Astrocyte of the cerebellum (primary cell): ENCODE results near the gene RIPK1.
"Not testable (repeated sequence)": the region's sequence is repeated elsewhere in the genome, so short reads cannot be mapped to it uniquely, and the experiment has no call there.

Experiments
- DNase-seq: peaks from one replicate; pipeline ENCODE4 v3.0.0-alpha.2; 2011; ENCODE audit warnings: low read depth
- H3K4me3 ChIP-seq: 2 replicates; pipeline ENCODE4 v1.5.1; 2011; ENCODE audit warnings: mild to moderate bottlenecking, low read depth, low read length, moderate library complexity
- in situ Hi-C: cut with HindIII; loops from 2 replicates; pipeline ENCODE4 v1.10.0; 2017; ENCODE audit warnings: low sequenced_read_pairs
- TF ChIP-seq, protein P1 (sequence below): IDR thresholded peaks from 2 replicates; pipeline ENCODE4 v1.5.1; 2012; ENCODE audit warnings: low read length, low read depth, moderate library complexity, mild to moderate bottlenecking; ENCODE audit errors: missing control alignments

Gene RIPK1

GRCh38 chr6:3045777-3046176, 22.5 kb upstream of the RIPK1 start:
- TF ChIP-seq, protein P1, sequence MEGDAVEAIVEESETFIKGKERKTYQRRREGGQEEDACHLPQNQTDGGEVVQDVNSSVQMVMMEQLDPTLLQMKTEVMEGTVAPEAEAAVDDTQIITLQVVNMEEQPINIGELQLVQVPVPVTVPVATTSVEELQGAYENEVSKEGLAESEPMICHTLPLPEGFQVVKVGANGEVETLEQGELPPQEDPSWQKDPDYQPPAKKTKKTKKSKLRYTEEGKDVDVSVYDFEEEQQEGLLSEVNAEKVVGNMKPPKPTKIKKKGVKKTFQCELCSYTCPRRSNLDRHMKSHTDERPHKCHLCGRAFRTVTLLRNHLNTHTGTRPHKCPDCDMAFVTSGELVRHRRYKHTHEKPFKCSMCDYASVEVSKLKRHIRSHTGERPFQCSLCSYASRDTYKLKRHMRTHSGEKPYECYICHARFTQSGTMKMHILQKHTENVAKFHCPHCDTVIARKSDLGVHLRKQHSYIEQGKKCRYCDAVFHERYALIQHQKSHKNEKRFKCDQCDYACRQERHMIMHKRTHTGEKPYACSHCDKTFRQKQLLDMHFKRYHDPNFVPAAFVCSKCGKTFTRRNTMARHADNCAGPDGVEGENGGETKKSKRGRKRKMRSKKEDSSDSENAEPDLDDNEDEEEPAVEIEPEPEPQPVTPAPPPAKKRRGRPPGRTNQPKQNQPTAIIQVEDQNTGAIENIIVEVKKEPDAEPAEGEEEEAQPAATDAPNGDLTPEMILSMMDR, result no peak
- H3K4me3 ChIP-seq, result no peak overlapping the region
- in situ Hi-C loops, result no loop called here
- no peak for DNase-seq

GRCh38 chr6:3046295-3046694, 22.0 kb upstream of the RIPK1 start:
- H3K4me3 ChIP-seq, result no peak overlapping the region
- in situ Hi-C loops, result no loop called here
- no peak for DNase-seq
- TF ChIP-seq, protein P1, result no peak

- H3K4me3 ChIP-seq, DNase-seq, in situ Hi-C loops: not testable (repeated sequence)
Measured at GRCh38 chr6:3048009-3048408, 20.3 kb upstream of the RIPK1 start.

DNA sequence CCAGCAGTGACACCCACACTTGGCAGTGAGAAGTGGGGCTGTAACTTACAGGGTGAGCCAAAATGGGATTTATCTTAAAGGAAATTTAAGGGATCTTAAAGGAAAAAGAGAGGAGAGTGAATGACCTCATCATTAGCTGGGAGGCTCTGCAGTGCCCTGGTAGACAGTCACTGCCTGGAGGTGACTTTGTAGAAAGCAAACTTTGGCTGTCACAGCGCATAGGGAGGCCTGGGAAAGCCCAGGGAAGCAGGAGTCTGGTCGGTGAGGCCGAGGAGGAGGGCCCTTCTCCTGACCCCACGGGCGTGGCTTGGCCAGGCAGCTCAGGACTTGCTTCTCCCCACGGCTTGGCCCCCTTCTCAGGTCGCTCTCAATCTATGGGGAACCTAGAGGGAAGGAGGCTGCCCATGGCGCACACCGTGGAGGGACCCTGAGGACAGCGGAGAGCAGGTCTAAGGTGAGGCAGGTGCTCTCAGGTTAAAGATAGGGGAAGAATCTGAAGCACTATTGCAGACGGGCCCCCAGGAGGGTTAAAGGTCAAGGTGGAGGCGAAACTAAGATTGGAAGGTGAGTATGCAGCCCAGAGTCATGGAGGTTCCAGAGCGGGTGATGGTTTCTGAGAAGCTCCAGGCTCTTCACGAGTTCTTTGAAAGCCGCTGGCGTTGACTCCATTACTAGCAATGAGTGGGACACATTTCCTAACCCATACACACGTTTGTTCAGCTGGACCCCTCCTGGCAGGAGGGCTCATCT, 15.6 kb upstream of the RIPK1 start:
- H3K4me3 ChIP-seq, result no peak overlapping the region

DNA sequence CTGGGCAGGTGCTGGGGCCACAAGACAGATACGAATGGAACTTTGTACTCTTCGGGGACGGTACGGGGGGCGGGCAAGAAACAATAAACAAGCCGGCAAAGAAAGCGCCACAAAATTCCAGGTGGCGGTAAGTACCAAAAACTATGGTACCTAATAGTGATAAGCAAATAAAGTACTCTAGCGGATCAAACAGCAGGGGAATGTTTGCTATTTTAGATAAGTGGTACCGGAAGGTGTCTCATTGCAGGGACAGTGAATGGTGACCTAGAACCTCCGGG, 15.1 kb upstream of the RIPK1 start:
- TF ChIP-seq, protein P1, result no peak
- in situ Hi-C loops, result no loop called here
- H3K4me3 ChIP-seq, result peak overlapping the region; percentile 31
- DNase-seq, result no peak

More for the DNA sequence above, 15.6 kb upstream of the RIPK1 start:
- TF ChIP-seq, protein P1, result no peak
- no peak for DNase-seq
- in situ Hi-C loops, result no loop called here

DNA sequence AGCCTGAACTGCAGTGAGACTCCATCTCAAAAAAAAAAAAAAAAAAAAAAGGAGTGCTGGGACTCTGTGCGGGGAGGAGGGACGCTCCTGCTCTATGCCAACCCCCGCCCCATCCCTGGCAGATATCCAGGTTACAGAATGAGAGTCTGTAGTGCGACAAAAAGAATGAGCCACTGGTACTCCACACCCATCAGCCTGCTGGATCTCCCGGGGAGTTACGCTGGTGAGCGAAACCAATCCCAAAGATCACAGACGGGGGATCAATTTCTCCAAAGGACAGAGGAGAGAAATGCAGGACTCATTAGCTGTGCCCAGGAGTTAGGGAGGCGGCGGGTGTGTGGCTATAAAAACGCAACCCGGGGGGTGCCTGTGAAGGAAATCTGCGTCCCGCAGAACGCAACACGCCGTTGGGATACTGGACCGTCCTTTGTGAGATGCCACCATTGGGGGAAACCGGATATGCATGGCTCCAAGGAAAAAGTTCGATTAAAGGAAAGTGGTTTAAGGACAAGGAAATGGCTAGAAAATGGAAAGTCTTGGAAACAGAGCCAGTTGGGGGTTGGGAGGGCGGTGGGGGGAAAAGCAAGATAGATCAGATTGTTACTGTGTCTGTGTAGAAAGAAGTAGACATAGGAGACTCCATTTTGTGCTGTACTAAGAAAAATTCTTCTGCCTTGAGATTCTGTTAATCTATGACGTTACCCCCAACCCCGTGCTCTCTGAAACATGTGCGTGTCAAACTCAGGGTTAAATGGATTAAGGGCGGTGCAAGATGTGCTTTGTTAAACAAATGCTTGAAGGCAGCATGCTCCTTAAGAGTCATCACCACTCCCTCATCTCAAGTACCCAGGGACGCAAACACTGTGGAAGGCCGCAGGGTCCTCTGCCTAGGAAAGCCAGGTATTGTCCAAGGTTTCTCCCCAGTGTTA, 13.8 kb upstream of the RIPK1 start:
- DNase-seq, in situ Hi-C loops: not testable (repeated sequence)
- H3K4me3 ChIP-seq, result peak overlapping the region; percentile 31

- in situ Hi-C loops, DNase-seq, H3K4me3 ChIP-seq: not testable (repeated sequence)
Measured at GRCh38 chr6:3055158-3055499, 13.2 kb upstream of the RIPK1 start.

DNA sequence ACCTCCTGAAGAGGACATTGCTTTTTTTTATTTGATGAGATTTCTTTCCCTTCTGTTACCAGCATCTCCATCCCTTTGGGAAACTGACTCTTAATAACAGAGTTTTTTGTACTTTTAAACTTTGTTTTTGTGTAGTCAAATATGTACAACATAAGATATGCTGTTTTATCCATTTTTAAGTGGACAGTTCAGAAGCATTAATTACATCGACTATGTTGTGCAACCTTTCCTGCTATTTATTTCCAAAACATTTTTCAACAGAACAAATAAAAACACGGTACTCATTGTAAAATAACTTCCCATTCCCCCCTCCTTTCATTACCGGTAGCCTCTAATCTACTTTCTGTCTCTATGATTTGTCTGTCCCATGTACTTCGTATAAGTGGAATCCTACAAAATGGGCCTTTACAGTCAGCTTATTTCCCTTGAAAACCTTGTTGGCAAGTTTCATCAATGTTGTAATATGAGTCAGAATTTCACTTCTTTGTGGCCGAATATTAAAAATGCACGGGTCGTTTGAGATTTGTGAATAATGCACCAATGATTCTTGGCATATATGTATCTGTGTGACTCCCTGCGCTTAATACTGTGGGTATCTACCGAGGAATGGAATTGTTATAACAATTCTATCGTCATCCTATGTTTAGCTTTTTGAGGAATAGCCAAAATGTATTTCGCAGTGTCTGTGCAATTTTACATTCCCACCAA, 11.1 kb upstream of the RIPK1 start:
- no peak for DNase-seq
- H3K4me3 ChIP-seq, result no peak overlapping the region
- TF ChIP-seq, protein P1, result no peak
- in situ Hi-C loops, result no loop called here
